OCI-M2 (cell line): Measurements from ENCODE around the gene DNAJA2.
"Not testable (repeated sequence)": the region's sequence is repeated elsewhere in the genome, so short reads cannot be mapped to it uniquely, and the experiment has no call there.

Experiments
- DNase-seq: peaks from one replicate; lab custom pipeline; 2025; ENCODE audit not compliant: unreplicated experiment; lab: John Stamatoyannopoulos, UW

Gene DNAJA2

DNA sequence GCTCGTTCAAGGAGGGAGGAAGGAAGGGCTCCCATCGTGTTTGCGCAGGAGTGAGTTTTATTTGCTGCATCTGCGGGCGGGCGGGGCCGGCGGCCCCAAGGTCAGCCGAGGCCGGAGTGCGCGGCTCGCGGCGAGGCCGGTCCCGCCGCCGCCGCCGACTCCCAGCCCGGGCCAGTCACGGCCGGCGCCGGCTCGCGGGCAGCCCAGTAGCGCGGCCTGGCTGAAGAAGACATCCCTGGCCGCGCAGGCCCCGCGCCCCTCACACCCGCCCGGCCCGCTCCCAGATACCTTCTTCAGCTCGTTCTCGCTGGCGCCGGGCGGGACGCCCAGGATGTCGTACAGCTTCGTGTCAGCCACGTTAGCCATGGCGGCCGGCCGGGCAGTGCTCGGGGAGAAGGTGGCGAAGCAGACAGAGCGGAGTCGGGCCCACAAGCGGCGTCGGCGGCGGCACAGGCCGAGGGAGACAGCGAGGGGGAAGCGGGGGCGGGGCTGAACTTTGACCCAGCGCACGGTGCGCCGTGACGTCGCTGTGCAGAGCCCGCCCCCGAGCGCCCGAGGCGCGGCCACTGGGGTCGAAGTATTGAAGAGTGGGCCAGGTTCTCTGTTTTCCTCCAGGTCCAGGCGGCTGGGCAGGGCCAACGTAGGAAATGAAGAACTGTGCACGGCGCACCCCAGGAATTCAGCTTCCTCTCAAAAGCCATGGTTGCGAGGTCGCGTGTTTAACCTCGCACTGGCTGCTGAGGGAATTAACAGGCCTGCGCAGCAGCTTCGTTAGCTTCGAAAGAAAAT, at the start of gene DNAJA2:
Gene DNAJA2 (minus strand): TSS at position 468 of the 789 bp plus-strand sequence. CDS start 102 bp downstream, at position 366.
- peak; percentile 13 for DNase-seq

DNA sequence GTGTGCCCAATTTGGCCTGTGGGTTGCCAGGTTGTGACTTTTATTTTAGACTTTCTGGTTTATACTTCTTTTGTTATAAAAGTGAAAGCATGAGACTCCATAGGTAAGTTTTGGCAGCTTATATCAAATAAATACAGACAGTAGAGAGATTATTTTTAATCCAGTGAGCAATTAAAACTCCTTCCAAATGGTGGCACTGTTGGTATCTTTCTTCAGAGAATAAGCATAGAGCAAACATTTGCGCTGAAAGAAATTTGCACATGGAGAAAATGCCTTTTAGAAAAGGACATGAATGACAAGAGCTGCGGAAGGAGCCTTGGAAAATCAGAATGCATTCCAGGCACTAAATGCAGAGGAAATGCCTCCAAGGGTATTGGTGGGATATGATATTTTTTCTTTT, 46.1 kb upstream of the DNAJA2 start:
- DNase-seq = no peak

DNA sequence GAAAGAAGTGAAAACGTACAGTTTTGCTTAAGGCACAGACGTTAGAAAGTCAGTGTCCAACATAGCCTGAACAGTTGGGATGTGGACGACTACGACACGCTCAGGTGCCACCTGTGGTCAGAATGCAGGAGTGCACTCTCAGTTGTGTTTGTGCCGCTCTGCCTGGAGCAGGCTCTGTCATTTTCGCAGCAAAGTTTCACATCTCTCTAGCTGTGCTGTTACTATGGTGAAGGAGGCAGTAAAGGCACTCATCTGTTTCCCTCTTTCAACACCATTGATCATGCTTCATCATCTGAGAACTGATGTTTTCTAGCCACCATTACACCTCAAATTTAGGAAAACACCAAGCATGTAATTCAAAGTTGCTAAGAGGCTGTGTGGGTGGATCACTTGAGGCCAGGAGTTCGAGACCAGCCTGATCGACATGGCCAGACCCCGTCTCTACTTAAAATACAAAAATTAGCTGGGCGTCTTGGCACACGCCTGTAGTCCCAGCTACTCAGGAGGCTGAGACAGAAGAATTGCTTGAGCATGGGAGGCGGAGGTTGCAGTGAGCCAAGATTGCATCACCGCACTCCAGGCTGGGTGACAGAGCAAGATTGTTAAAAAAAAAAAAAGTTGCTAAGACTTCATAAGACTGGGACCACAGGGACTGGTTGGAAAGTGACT, 44.9 kb upstream of the DNAJA2 start:
- no peak for DNase-seq

DNA sequence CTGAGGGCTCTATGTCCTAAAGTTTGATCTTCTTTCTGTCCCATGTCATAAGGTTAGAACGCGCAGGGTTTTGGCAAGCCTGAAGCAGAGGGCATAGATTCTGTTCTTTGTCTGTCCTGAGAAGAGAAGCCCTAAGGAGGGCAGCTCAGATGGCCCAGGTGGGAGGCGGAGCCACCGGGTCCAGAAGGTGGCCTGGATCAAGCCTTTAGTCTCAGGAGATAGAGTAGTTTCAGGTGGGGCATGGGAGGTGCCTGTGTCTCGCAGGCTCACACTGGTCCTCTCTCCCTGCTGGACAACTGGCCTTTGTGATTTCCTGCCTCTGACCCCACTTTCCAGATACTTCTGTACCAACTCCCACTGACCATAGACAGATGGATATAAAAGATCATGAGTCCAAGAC, 44.2 kb upstream of the DNAJA2 start:
- DNase-seq = no peak

DNA sequence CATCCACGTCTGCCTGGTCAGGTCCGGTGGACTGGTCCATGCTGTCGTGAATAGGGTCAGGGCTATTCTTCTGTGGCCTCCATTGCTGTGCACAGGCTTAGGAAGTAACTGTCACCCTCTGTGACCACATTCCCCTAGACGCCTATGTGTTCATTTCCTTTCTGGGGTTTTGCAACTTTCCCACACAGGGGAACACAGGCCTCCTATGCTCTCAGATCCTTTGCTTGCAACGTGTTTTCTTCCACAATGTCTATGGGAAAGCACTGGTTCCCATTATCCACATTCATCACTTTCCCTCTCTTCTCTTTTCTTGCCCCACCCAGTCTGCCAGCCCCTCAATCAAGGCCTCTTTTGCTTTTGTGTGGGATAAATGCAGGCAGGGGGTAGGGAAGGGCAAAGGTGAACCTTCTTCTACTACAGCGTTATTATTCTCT, 43.2 kb upstream of the DNAJA2 start:
- DNase-seq = no peak

DNA sequence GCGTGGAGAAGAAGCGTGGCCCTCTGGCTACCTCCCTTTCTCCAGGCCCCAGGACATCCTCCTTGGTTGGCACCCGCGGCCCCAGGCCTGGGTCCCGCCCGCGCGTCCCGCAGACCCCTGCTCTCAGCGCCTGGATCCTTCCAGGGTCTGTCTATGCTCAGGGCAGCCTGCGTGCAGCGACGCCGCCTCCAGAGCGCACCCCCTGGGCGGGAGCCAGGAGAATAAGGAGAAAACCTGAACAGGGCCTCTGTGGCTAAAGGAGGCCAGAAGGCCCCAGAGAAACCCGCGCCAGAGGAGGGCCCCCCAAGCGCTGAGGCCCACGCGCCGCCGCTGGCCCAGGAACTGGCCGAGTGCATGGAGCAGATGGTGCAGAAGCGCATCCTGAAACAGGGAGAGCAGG, 40.4 kb upstream of the DNAJA2 start:
- no peak for DNase-seq

DNA sequence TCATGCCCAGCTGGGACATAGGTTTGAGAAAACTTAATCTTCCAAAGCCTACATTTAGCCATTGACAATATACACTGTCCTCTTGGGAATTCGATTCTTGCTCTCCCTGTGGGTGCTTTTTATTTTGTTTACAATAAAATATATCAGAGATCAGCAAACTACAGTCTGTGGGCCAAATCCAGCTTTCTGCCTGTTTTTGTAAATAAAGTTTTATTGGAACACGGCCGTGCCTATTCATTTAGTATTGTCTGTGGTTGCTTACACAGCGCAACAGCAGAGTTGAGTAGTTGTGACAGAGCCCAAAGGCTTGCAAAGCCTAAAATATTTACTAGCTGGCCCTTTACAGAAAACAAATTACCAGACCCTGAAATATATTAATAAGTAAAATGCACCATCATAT, 39.7 kb upstream of the DNAJA2 start:
- DNase-seq = no peak

DNA sequence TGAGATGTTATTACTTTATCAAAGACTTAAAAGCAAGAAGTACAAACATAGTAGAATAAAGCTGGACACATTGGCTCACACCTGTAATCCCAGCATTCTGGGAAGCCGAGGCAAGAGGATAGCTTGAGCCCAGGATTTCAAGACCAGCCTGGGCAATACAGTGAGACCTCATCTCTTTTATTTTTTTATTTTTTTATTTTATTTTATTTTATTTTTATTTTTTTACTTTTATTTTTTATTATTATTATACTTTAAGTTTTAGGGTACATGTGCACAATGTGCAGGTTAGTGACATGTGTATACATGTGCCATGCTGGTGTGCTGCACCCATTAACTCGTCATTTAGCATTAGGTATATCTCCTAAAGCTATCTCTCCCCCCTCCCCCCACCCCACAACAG, 37.3 kb upstream of the DNAJA2 start:
- DNase-seq = not testable (repeated sequence)

DNA sequence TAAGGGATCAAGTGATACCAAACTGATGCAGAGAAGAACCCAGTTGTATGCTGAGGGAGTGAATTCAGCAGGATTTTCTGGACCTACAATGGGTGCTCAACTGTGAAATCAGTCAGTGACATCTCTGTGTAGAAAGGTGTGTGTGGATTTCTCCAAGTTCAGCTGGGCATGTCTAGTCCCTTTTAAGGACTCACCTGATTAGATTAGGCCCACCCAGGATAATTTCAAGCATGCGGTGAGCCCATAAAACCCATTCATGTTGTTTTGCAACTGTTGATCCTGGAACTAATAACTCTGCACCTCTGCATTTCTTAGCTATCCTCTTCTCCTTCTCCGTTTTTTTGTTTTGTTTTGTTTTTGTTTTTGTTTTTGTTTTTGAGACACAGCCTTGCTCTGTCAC, 35.1 kb upstream of the DNAJA2 start:
- no peak for DNase-seq

DNA sequence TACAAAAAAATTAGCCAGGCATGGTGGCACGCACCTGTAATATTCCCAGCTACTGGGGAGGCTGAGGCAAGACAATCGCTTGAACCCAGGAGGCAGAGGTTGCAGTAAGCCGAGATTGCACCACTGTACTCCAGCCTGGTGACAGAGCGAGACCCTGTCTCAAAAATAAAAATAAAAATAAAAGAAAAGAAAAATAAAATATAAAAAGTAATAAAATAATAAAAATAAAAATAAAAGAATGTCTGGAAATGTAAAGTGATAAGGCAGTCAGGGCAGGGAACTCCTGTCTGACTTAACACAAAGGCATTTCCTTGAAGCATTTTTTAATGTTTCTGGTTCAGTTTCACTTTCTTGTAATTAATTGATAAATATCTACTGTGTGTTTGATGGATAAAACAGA, 34.7 kb upstream of the DNAJA2 start:
- DNase-seq = no peak

DNA sequence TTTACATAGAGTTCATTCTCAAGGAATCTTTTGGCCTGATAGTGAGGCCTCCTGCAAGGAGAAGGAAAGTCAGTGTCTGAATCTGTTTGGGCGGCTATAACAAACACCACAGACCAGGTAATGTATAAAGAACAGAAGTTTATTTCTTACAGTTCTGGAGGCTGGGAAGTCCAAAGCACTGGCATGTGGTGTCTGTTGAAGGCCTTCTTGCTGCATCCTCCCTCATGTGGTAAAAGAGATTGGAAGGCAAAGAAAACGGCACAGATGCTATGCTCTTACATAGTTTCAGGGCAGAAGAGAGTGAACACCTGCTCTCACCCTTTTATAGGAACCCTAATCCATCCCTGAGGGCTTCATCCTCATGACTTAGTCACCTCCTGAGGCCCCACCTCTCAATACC, 31.2 kb upstream of the DNAJA2 start:
- no peak for DNase-seq

DNA sequence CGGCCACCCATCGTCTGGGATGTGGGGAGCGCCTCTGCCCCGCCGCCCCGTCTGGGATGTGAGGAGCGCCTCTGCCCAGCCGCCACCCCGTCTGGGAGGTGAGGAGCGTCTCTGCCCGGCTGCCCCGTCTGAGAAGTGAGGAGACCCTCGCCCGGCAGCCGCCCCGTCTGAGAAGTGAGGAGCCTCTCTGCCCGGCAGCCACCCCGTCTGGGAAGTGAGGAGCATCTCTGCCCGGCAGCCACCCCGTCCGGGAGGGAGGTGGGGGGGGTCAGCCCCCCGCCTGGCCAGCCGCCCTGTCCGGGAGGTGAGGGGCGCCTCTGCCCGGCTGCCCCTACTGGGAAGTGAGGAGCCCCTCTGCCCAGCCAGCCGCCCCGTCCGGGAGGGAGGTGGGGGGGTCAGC, 26.6 kb upstream of the DNAJA2 start:
- DNase-seq = not testable (repeated sequence)

DNA sequence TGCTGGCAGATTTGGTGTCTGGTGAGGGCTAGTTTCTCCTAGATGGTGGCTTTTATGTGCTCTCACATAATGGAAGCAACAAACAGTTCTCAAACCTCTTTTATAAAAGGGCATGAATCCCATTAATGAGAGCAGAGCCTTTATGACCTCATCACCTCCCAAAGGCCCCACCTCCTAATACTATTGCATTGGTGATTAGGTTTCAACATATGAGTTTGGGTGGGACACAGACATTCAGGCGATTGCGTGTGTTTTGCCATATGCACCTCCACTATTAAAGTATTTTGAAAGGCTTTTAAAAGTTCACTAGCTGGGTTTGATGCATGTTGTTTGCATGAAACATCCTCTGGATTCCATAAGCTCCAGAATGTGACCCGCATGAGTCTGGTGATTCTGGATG, 24.4 kb upstream of the DNAJA2 start:
- no peak for DNase-seq

DNA sequence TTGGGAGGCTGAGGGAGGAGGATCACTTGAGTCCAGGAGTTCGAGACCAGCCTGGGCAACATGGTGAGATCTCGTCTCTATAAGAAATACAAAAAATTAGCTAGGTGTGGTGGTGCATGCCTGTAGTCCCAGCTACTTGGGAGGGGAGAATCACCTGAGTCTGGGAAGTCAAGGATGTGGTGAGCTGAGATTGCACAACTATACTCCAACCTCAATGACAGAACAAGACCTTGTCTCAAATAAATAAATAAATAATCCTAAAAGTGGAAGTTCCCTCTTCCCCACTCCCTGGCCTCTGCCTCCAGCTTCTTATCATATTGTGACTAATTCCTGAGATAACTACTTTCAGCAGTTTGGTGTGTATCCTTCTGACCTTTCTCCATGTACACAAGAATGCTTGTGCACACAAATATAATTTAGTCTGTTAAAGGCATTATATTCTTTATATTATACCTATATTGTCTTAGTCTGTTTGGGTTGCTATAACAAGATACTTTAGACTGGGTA, 23.5 kb upstream of the DNAJA2 start:
- no peak for DNase-seq

DNA sequence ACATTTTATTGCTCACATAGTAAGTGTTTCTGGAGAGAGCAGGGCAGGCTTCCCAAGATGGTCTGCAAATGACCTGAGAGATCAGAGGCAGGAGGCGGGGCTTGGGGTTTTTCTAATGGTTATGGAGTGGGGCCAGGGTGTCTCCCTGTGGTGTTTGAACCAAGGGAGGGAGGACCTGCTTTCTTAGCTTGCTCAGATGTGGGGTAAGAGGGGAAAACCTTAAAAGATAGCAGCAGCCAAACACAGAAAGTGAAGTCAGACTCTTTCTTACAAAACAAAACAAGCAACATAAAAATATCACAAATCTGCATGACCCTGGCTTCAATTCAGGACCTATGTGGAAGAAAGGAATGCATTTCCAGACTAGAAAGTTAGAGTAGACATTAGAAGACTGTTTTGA, 22.9 kb upstream of the DNAJA2 start:
- DNase-seq = no peak

DNA sequence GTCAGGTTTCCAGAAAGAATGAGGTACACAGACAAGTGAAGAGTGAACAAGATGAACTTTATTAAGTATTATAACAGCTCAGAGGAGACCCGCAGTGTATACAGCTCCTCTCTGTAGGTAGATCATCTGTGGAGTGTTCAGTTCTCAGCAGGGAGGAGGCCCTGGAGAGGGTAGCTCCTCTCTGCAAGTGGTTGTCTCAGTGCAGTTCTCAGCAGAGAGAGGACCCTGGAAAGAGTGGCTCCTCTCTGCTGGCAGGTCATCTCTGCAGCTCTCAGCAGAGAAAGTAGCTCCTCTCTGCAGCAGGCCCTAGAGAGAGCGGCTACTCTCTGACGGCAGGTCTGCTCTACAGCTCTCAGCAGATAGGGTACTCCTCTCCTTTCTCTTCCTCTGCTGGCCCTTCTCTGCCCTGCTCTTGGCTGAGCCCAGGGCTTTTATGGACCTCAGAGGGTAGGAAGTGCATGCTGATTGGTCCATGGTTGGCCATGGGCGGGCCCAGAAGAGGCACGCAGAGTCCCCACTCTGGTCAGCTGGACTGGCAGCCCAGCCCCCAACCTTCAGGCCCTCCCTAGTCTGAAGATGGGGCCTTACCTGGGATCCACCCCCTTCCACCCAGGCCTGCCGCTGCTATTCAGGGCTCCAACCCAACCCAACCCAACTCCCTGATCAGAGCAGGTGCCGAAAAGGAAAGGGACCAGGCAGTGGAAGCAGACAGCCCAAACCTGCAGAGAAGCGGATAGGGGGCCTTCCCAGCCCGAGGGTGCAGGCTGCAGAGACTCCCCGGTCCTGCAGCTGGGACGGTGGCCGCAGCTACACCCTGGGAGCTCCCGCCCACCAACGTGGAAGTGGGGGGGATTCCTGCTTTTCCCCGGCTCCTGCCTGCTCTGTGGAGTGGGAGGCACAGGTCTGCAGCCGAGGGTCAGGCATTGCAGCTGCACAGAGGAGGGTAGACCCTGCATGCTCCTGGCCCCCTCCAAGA, 18.5 kb upstream of the DNAJA2 start:
- DNase-seq = no peak

DNA sequence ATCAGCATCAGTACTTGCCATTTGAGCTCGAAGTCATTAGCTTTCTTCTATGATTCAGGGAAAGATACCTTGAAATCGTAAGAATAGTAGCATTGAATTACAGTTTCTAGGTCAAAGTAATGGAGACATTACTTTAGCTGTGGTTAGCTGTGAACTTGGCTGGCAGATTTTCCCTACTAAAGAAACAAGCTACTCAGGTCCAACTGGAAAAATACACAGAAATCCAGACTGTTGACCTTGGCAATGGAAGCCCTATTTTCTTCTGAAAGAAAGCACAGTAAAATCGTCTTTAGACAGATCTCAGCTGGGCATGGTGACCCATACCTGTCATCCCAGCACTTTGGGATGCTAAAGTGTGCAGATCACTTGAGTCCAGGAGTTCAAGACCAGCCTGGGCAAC, 13.4 kb upstream of the DNAJA2 start:
- no peak for DNase-seq

DNA sequence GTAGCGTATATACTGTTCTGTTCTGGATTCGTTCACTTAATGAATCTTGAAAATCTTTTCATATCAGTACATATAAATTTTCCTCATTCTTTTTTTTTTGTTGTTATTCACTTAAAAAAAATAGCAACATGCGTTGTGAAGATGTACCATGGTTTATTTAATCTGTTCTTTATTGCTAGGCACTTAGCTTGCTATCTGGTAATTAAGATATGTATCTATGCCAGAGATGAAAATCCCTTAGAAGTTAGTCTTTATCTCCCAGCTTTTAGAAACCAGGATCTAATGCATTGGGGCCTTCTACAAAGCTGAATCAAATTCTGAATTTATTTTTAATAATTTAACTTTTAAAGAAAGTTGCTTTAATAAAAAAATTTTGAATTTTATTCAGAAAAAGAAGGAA, 13.0 kb upstream of the DNAJA2 start:
- DNase-seq = no peak

DNA sequence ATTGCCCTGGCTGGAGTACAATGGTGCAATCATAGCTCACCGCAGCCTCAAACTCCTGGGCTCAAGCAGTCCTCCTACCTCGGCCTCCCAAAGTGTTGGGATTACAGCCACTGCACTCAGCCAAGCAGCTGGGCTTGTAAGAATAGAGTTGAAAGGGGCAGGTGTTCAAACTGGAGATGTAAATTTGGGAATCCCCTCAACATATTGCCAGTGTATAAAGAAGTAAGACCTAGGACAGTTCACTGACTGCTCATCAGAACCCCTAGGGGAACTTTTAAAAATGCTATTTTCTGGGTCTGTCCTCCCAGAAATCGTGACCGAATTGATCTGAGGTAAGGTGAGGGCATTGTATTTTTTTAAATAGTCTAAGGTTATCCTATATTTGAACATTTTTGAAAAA, 8.9 kb upstream of the DNAJA2 start:
- no peak for DNase-seq

DNA sequence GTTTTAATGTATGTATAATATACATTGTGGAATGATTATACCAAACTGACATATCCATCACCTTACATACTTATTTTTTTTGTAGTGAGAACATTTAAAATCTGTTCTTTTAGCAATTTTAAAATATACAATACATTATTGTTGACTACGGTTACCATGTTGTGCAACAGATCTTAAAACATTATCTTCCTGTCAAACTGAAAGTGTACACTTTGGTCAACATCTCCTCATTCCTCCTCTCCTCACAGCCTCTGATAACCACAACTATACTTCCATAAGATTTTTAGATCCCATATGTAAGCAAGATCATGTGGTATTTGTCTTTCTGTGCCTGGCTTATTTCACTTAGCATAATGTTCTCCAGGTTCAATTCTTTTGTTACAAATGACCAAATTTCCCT, 7.5 kb upstream of the DNAJA2 start:
- DNase-seq = no peak

DNA sequence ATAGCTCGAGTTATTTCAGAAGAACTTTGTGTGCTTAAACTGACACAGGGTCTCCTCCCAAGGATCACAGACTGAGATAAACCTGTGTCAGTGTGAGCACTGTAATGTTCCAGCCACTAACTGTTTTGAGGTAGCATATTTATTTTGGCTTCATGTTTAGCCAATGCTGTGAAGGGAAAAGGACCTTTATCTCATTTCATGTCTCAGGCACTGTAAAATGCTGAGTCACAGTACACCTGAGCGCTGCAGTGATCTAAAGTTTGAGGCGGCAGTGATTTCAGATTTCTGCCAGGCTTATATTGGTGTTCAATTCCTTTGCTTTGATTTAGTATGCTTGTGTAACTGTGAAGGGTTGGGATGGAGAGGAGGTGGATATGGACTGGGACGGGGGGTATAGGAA, 3.1 kb upstream of the DNAJA2 start:
- no peak for DNase-seq
